Neutrophil (primary cell): ENCODE measurements around the gene CAMTA1.

Experiments
- H3K27ac ChIP-seq: fragments of 200-600 bp; sonication (generic); 2 replicates; pipeline ENCODE4 v1.5.1; 2016; ENCODE audit warnings: mild to moderate bottlenecking, moderate library complexity
- H3K27me3 ChIP-seq: fragments of 200-600 bp; sonication (generic); 2 replicates; pipeline ENCODE4 v1.6.0; 2016; ENCODE audit warnings: mild to moderate bottlenecking
- H3K36me3 ChIP-seq: fragments of 200-600 bp; sonication (generic); 2 replicates; pipeline ENCODE4 v1.5.1; 2017
- H3K4me1 ChIP-seq, 2 experiments: fragments of 200-600 bp in 1 of 2; sonication (generic) in 1 of 2; 1 replicate in 1 of 2; 2 replicates in 1 of 2; pipeline versions ENCODE4 v1.5.1 to v1.6.1; 2013 to 2016; ENCODE audit warnings: low read depth in 1 of 2, low read length in 1 of 2, mild to moderate bottlenecking in 1 of 2, moderate library complexity in 1 of 2; ENCODE audit not compliant: control insufficient read depth in 1 of 2, insufficient read depth in 1 of 2
- H3K4me3 ChIP-seq, 2 experiments: fragments of 200-600 bp in 1 of 2; sonication (generic) in 1 of 2; 1 replicate in 1 of 2; 2 replicates in 1 of 2; pipeline ENCODE4 v1.5.1; 2013 to 2016; ENCODE audit warnings: low read depth in 1 of 2, low read length in 1 of 2, mild to moderate bottlenecking in 1 of 2, moderate library complexity in 1 of 2
- H3K9me3 ChIP-seq: fragments of 200-600 bp; sonication (generic); 2 replicates; pipeline ENCODE4 v1.5.1; 2016
- CTCF ChIP-seq: fragments of 200-600 bp; sonication (generic); IDR thresholded peaks from 2 replicates; pipeline ENCODE4 v1.5.1; 2016; ENCODE audit warnings: antibody characterized with exemption

CAMTA1 gene

GRCh38 chr1:7608628-7609305 lies 823.5 kb downstream of the CAMTA1 start:
- Histone ChIP-seq H3K36me3 (no peaks in the 10 kb centered on the region), H3K9me3 (no peaks in the 10 kb centered on the region), H3K27ac (no peak overlapping the region), H3K27me3 (no peaks in the 10 kb centered on the region), H3K4me1 (no peaks in the 10 kb centered on the region), H3K4me3 (no peak overlapping the region)
- TF ChIP-seq CTCF = no peak

GRCh38 chr1:7609311-7609994 lies 824.2 kb downstream of the CAMTA1 start:
- Histone ChIP-seq H3K9me3 (no peaks in the 10 kb centered on the region), H3K27ac (no peak overlapping the region), H3K4me3 (no peak overlapping the region), H3K27me3 (no peaks in the 10 kb centered on the region), H3K4me1 (no peaks in the 10 kb centered on the region), H3K36me3 (no peaks in the 10 kb centered on the region)
- no peak for TF ChIP-seq CTCF

GRCh38 chr1:7610106-7610731 lies 825.0 kb downstream of the CAMTA1 start:
- Histone ChIP-seq H3K4me3 (no peak overlapping the region), H3K27me3 (no peaks in the 10 kb centered on the region), H3K9me3 (no peaks in the 10 kb centered on the region), H3K4me1 (no peaks in the 10 kb centered on the region), H3K27ac (no peak overlapping the region), H3K36me3 (no peaks in the 10 kb centered on the region)
- TF ChIP-seq CTCF = no peak

- no peak overlapping the region for H3K4me3 ChIP-seq
- H3K27ac ChIP-seq = no peak overlapping the region
- no peaks in the 10 kb centered on the region for H3K9me3 ChIP-seq
- no peaks in the 10 kb centered on the region for H3K4me1 ChIP-seq
- TF ChIP-seq CTCF = no peak
- H3K27me3 ChIP-seq = no peaks in the 10 kb centered on the region
- H3K36me3 ChIP-seq = no peaks in the 10 kb centered on the region
These were observed 825.7 kb downstream of the CAMTA1 start for GRCh38 chr1:7610936-7611335.

GRCh38 chr1:7611421-7612010 lies 826.3 kb downstream of the CAMTA1 start:
- Histone ChIP-seq H3K4me3 (no peak overlapping the region), H3K27me3 (no peaks in the 10 kb centered on the region), H3K9me3 (no peaks in the 10 kb centered on the region), H3K4me1 (no peaks in the 10 kb centered on the region), H3K36me3 (no peaks in the 10 kb centered on the region), H3K27ac (no peak overlapping the region)
- TF ChIP-seq CTCF = no peak
